Measurements from ENCODE around the gene PLXNA4.

The PLXNA4 gene

DNA sequence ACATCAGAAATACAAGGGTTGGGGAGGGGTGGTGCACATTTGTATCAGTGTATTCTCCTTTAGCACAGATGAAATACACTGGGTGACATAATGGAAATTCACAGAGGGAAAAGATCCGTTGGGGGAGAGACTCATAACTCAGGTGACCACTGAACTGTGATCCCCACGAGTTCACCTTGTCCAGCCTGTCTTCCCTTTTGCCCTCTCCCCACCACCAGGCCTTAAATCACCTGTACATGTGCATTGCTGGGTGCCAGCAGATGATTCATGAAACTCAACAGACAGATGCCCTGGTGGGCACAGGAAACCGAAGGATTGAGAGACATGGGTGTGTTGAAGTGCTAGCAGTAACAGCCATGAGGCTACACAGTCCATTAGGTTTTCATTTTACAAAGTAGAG lies 253.3 kb downstream of the PLXNA4 start:
- no peak overlapping the region for H3K14ac ChIP-seq (ENCODE audit: low read length in 2 of 2)
- H3K27me3 ChIP-seq (ENCODE audit: control insufficient read depth in 1 of 2, insufficient read depth in 1 of 2, low read length in 2 of 2), result peaks cover 10 to 28% of the 10 kb centered on the region in 2 experiments
- H2AFZ ChIP-seq (ENCODE audit: low read depth, low read length), result no peak overlapping the region
- DNase-seq, result no peak
- no peak overlapping the region for H2AK5ac ChIP-seq (ENCODE audit: low read length, severe bottlenecking)
- H4K91ac ChIP-seq (ENCODE audit: low read length), result no peak overlapping the region
- H2BK12ac ChIP-seq (ENCODE audit: low read length in 2 of 2), result no peak overlapping the region
- no peaks in the 10 kb centered on the region for H3K79me1 ChIP-seq (replicated peaks; ENCODE audit: low read length, poor library complexity, severe bottlenecking)
- H3K36me3 ChIP-seq (ENCODE audit: control insufficient read depth in 1 of 2, insufficient read depth in 2 of 2, low read depth in 1 of 2, low read length in 2 of 2), result no peaks in the 10 kb centered on the region
- WGBS, result 42% methylated on average over 3 of the region's 3 CpGs
- H3K27ac ChIP-seq (ENCODE audit: low read length, poor library complexity, severe bottlenecking), result no peak overlapping the region
- H2BK120ac ChIP-seq (ENCODE audit: low read depth, low read length), result no peak overlapping the region
- no peak overlapping the region for H2BK5ac ChIP-seq (ENCODE audit: low read depth, low read length, poor library complexity, severe bottlenecking)
- no peaks in the 10 kb centered on the region for H3K9me3 ChIP-seq (ENCODE audit: control insufficient read depth, low read length)
- no peak overlapping the region for H2BK15ac ChIP-seq (ENCODE audit: low read depth, poor library complexity, severe bottlenecking)
- H3K4ac ChIP-seq (ENCODE audit: low read depth in 1 of 2, low read length in 2 of 2), result no peak overlapping the region
- H3K4me2 ChIP-seq (ENCODE audit: low read length, poor library complexity, severe bottlenecking), result no peak overlapping the region
- no peak overlapping the region for H4K8ac ChIP-seq (ENCODE audit: low read length)
- no peak overlapping the region for H3K18ac ChIP-seq (ENCODE audit: low read depth in 1 of 2, low read length in 2 of 2)
- no peak overlapping the region for H3K23ac ChIP-seq (ENCODE audit: low read length in 2 of 2)
- H3K9ac ChIP-seq (ENCODE audit: low read length), result no peak overlapping the region
- H3K4me1 ChIP-seq (ENCODE audit: control insufficient read depth, insufficient read depth, low read depth, low read length), result peaks cover 2% of the 10 kb centered on the region
- no peak overlapping the region for H3K4me3 ChIP-seq (ENCODE audit: insufficient read depth in 1 of 2, low read depth in 1 of 2, low read length in 2 of 2)

DNA sequence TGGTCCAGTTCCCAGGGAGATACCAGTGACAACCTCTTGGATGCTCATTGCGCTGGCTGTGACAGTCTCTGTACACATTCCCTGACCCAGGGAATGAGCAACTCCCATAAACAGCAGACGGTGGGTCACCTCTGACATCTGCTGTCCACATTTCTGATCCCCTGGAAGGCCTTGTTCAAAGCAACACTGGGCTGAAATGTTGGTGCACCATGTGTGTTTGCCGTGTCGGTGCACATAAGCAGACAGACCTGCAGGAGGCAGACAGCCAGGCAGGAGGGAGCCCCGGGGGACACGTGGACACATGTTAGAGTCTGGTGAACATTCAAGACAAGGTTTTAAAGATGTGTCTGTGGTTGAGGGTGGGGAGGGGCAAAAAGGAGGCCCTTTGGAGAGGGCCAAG lies 254.9 kb downstream of the PLXNA4 start:
- no peak overlapping the region for H3K18ac ChIP-seq (ENCODE audit: low read depth in 1 of 2, low read length in 2 of 2)
- H2BK12ac ChIP-seq (ENCODE audit: low read length in 2 of 2), result no peak overlapping the region
- no peak overlapping the region for H3K23ac ChIP-seq (ENCODE audit: low read length in 2 of 2)
- no peak overlapping the region for H3K4me2 ChIP-seq (ENCODE audit: low read length, poor library complexity, severe bottlenecking)
- no peak overlapping the region for H3K4me3 ChIP-seq (ENCODE audit: insufficient read depth in 1 of 2, low read depth in 1 of 2, low read length in 2 of 2)
- no peak overlapping the region for H2AK5ac ChIP-seq (ENCODE audit: low read length, severe bottlenecking)
- no peak overlapping the region for H3K9ac ChIP-seq (ENCODE audit: low read length)
- DNase-seq, result no peak
- H4K91ac ChIP-seq (ENCODE audit: low read length), result no peak overlapping the region
- no peaks in the 10 kb centered on the region for H3K79me1 ChIP-seq (replicated peaks; ENCODE audit: low read length, poor library complexity, severe bottlenecking)
- peaks cover 2% of the 10 kb centered on the region for H3K4me1 ChIP-seq (ENCODE audit: control insufficient read depth, insufficient read depth, low read depth, low read length)
- no peaks in the 10 kb centered on the region for H3K9me3 ChIP-seq (ENCODE audit: control insufficient read depth, low read length)
- peaks cover 10 to 26% of the 10 kb centered on the region in 2 experiments for H3K27me3 ChIP-seq (ENCODE audit: control insufficient read depth in 1 of 2, insufficient read depth in 1 of 2, low read length in 2 of 2)
- H2BK15ac ChIP-seq (ENCODE audit: low read depth, poor library complexity, severe bottlenecking), result no peak overlapping the region
- no peak overlapping the region for H2BK5ac ChIP-seq (ENCODE audit: low read depth, low read length, poor library complexity, severe bottlenecking)
- H3K36me3 ChIP-seq (ENCODE audit: control insufficient read depth in 1 of 2, insufficient read depth in 2 of 2, low read depth in 1 of 2, low read length in 2 of 2), result no peaks in the 10 kb centered on the region
- no peak overlapping the region for H3K27ac ChIP-seq (ENCODE audit: low read length, poor library complexity, severe bottlenecking)
- H3K4ac ChIP-seq (ENCODE audit: low read depth in 1 of 2, low read length in 2 of 2), result no peak overlapping the region
- WGBS, result 80% methylated on average over 6 of the region's 6 CpGs
- H2BK120ac ChIP-seq (ENCODE audit: low read depth, low read length), result no peak overlapping the region
- H2AFZ ChIP-seq (ENCODE audit: low read depth, low read length), result no peak overlapping the region
- H4K8ac ChIP-seq (ENCODE audit: low read length), result no peak overlapping the region
- H3K14ac ChIP-seq (ENCODE audit: low read length in 2 of 2), result no peak overlapping the region

DNA sequence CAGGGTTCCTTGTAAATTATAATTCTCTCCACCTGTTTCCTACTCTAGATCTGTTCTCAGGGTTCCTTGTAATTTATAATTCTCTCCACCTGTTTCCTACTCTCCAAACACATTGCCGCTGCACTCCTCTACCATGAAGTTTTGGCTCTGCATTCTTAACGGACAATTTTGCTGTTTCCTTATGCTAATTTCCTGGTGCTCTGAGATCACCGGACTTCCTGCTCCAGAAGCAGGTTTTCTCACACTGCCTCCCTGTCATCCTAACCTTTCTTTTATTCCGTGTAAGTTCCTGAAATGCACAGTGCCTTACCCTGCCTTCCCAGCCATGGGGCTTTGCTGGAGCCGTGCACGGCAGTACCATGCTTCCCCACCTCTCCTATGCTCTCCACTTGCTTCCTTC lies 256.8 kb downstream of the PLXNA4 start:
- Histone ChIP-seq H3K9ac (ENCODE audit: low read length) (no peak overlapping the region), H3K9me3 (ENCODE audit: control insufficient read depth, low read length) (no peaks in the 10 kb centered on the region), H2AFZ (ENCODE audit: low read depth, low read length) (no peak overlapping the region), H4K8ac (ENCODE audit: low read length) (peak overlapping the region; percentile 28), H3K36me3 (ENCODE audit: control insufficient read depth in 1 of 2, insufficient read depth in 2 of 2, low read depth in 1 of 2, low read length in 2 of 2) (no peaks in the 10 kb centered on the region), H3K27ac (ENCODE audit: low read length, poor library complexity, severe bottlenecking) (no peak overlapping the region), H2BK15ac (ENCODE audit: low read depth, poor library complexity, severe bottlenecking) (peak overlapping the region; percentile 18), H3K14ac (ENCODE audit: low read length in 2 of 2) (peak overlapping the region in 1 of 2 experiments; percentile 41), H3K79me1 (replicated peaks; ENCODE audit: low read length, poor library complexity, severe bottlenecking) (no peaks in the 10 kb centered on the region), H3K4me2 (ENCODE audit: low read length, poor library complexity, severe bottlenecking) (no peak overlapping the region), H2BK5ac (ENCODE audit: low read depth, low read length, poor library complexity, severe bottlenecking) (no peak overlapping the region), H2BK12ac (ENCODE audit: low read length in 2 of 2) (no peak overlapping the region), H2AK5ac (ENCODE audit: low read length, severe bottlenecking) (no peak overlapping the region), H4K91ac (ENCODE audit: low read length) (no peak overlapping the region), H3K4ac (ENCODE audit: low read depth in 1 of 2, low read length in 2 of 2) (no peak overlapping the region), H2BK120ac (ENCODE audit: low read depth, low read length) (no peak overlapping the region), H3K4me1 (ENCODE audit: control insufficient read depth, insufficient read depth, low read depth, low read length) (peaks cover 2% of the 10 kb centered on the region), H3K27me3 (ENCODE audit: control insufficient read depth in 1 of 2, insufficient read depth in 1 of 2, low read length in 2 of 2) (peaks cover 10 to 17% of the 10 kb centered on the region in 2 experiments), H3K4me3 (ENCODE audit: insufficient read depth in 1 of 2, low read depth in 1 of 2, low read length in 2 of 2) (no peak overlapping the region), H3K23ac (ENCODE audit: low read length in 2 of 2) (no peak overlapping the region), H3K18ac (ENCODE audit: low read depth in 1 of 2, low read length in 2 of 2) (no peak overlapping the region)
- no peak for DNase-seq
- WGBS, result 92% methylated on average over 6 of the region's 6 CpGs

DNA sequence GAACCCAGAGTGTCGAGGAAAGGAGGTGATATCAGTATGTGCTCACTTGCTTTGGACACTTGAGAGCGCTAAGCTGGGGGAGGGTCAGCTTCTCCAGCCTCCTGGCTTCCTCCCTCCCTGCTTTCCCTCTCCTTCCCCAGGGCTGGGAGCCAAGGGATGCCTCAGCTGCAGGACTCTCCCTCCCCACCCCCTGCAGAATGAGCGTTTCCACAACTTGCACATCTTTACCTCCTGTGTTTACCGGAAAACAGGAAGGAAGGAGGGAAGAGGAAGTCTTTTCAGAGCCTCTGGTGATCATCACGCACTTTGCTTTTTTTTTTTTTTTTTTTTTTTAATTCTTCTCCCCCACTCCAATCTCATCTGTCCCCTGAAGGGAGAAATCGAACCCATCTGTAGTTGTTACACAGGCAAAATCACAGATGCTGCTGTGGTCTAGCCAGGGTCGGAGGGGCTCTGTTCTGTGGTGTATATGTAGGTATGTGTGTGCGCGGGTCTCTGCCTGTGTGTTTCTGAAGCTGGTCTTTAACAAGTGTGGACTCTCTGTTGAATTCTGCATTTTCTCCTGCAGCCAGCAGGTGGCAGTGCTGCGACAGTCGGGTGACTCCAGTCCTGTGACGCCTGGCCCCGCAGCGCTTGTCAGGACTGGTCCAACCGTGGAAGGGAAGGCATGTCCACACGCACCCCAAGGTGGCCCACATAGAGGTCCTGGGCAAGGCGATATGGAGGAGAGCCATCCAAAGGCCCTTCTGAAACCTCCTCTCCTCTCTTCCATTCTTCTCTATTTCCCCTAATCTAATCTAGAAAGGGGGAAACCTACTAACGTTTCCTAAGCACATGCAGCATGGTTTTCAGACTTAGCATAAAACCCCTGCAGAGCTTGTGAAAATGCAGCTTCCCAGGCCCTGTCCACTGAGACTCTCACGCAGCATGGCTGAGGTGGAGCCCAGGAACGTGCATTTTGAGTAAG lies 257.6 kb downstream of the PLXNA4 start:
- H2BK12ac ChIP-seq (ENCODE audit: low read length in 2 of 2), result no peak overlapping the region
- H4K91ac ChIP-seq (ENCODE audit: low read length), result no peak overlapping the region
- H3K4me3 ChIP-seq (ENCODE audit: insufficient read depth in 1 of 2, low read depth in 1 of 2, low read length in 2 of 2), result peak overlapping the region in 1 of 2 experiments; percentile 52
- H3K4me1 ChIP-seq (ENCODE audit: control insufficient read depth, insufficient read depth, low read depth, low read length), result peaks cover 2% of the 10 kb centered on the region
- H2BK5ac ChIP-seq (ENCODE audit: low read depth, low read length, poor library complexity, severe bottlenecking), result no peak overlapping the region
- no peaks in the 10 kb centered on the region for H3K36me3 ChIP-seq (ENCODE audit: control insufficient read depth in 1 of 2, insufficient read depth in 2 of 2, low read depth in 1 of 2, low read length in 2 of 2)
- H3K79me1 ChIP-seq (replicated peaks; ENCODE audit: low read length, poor library complexity, severe bottlenecking), result no peaks in the 10 kb centered on the region
- peak overlapping the region; percentile 56 for H3K9ac ChIP-seq (ENCODE audit: low read length)
- peak overlapping the region in 1 of 2 experiments; percentile 17 for H3K18ac ChIP-seq (ENCODE audit: low read depth in 1 of 2, low read length in 2 of 2)
- H3K14ac ChIP-seq (ENCODE audit: low read length in 2 of 2), result no peak overlapping the region
- H2AFZ ChIP-seq (ENCODE audit: low read depth, low read length), result no peak overlapping the region
- peak; percentile 80 for DNase-seq
- no peak overlapping the region for H3K4ac ChIP-seq (ENCODE audit: low read depth in 1 of 2, low read length in 2 of 2)
- WGBS, result 9% methylated on average over 19 of the region's 20 CpGs
- H3K4me2 ChIP-seq (ENCODE audit: low read length, poor library complexity, severe bottlenecking), result peak overlapping the region; percentile 32
- no peak overlapping the region for H2BK15ac ChIP-seq (ENCODE audit: low read depth, poor library complexity, severe bottlenecking)
- no peak overlapping the region for H3K27ac ChIP-seq (ENCODE audit: low read length, poor library complexity, severe bottlenecking)
- H3K9me3 ChIP-seq (ENCODE audit: control insufficient read depth, low read length), result no peaks in the 10 kb centered on the region
- H3K27me3 ChIP-seq (ENCODE audit: control insufficient read depth in 1 of 2, insufficient read depth in 1 of 2, low read length in 2 of 2), result peaks cover 10 to 17% of the 10 kb centered on the region in 2 experiments
- H2AK5ac ChIP-seq (ENCODE audit: low read length, severe bottlenecking), result no peak overlapping the region
- no peak overlapping the region for H2BK120ac ChIP-seq (ENCODE audit: low read depth, low read length)
- H3K23ac ChIP-seq (ENCODE audit: low read length in 2 of 2), result no peak overlapping the region
- H4K8ac ChIP-seq (ENCODE audit: low read length), result no peak overlapping the region
